ENCODE results near the gene C3orf18. TPM values are rescaled to one million over a fixed set of nuclear protein-coding genes. Genes with fewer than 3 reads are reported as not detected.

The C3orf18 gene
- total and polyA plus RNA-seq, 9 of the 15 experiments (the other 6 are each of a cell fraction or from before 2014, with no cell fraction given) = 0.01 to 2.3 (median 0.94) TPM

- TF ChIP-seq ETV1 (tag; conservative IDR thresholded peaks at IDR 0.05; ENCODE audit: low read depth) (peak; percentile 73), CTCF (IDR thresholded peaks at IDR 0.05 in 2 of 3, conservative IDR thresholded peaks at IDR 0.05 in 1 of 3; ENCODE audit: insufficient read depth in 2 of 3, low read depth in 1 of 3, low read length in 3 of 3) (peak; percentile 86 to 90 (median 87)), ZNF592 (IDR thresholded peaks at IDR 0.05) (0 out of 2 replicates have a peak, but pooled peaks have one; percentile 31), HOXB6 (CRISPR knock-in tag; IDR thresholded peaks at IDR 0.05; ENCODE audit: borderline replicate concordance) (no peak), CREM (IDR thresholded peaks at IDR 0.05; ENCODE audit: low read depth) (0 out of 2 replicates have a peak, but pooled peaks have one; percentile 25), PHB2 (IDR thresholded peaks at IDR 0.05; ENCODE audit: low read depth) (no peak), ELF1 (tag; IDR thresholded peaks at IDR 0.05) (0 out of 2 replicates have a peak, but pooled peaks have one; percentile 24), TFAP4 (CRISPR knock-in tag; IDR thresholded peaks at IDR 0.05; ENCODE audit: borderline replicate concordance) (peak; percentile 20; the same call in 1 of the 2 replicates), REST (IDR thresholded peaks at IDR 0.05; ENCODE audit: borderline replicate concordance) (peak; percentile 85), REST (CRISPR knock-in tag; IDR thresholded peaks at IDR 0.05; ENCODE audit: low read depth) (no peak), SMC3 (conservative IDR thresholded peaks at IDR 0.05; ENCODE audit: insufficient read depth, low read depth, low read length) (peak; percentile 89), ZNF668 (CRISPR knock-in tag; IDR thresholded peaks at IDR 0.05) (no peak)
Observed at GRCh38 chr3:50519471-50520089, 48.0 kb downstream of the C3orf18 start (continued).
